ENCODE measurements around the gene MIGA2.

DNA sequence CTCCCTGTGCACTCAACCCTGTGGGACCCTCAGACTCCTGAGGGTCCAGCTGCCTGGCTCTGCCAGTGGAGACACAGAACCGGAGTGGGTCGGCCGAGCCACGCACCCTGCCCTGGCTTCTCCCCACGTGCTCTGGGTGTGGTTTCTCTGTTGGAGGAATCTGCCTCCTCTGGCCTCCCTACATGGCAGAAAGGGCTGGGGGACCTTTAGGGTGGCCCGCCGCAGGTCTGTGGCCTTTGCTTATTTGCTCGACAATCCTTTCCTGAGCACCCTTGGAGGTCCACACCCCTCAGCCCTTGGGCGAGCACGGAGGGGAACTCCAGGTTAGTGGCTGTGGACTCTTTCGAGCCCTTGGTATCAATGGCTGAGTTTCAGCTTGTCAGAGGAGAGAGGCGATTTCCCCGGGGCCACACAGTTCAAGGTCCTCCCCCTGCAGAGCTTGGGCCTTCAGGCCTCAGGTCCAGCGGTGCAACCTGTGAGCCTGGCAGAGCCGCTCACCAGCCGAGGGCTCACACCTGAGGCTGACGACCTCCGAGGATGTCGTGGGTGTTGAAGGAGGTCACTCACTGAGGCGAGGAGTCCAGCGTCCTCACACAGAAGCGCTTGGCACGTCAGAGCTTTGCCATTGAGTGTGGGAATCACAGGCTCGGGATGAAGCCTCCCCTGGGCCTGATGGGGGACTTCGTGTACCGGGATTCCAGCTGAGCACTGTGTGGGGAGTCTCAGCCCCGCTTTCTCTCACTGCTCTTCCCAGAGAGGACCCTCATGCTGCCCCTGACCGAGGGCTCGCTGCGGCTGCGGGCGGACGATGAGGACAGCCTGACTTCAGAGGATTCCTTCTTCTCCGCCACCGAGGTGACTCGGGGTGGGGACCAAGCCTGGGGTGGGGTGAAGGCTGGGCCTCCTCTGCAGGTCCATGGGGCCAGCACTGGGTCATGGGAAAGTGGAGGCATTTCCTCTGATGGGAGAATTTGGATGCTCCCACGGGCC lies 23.7 kb downstream of the MIGA2 start:
- TF ChIP-seq, protein P1, sequence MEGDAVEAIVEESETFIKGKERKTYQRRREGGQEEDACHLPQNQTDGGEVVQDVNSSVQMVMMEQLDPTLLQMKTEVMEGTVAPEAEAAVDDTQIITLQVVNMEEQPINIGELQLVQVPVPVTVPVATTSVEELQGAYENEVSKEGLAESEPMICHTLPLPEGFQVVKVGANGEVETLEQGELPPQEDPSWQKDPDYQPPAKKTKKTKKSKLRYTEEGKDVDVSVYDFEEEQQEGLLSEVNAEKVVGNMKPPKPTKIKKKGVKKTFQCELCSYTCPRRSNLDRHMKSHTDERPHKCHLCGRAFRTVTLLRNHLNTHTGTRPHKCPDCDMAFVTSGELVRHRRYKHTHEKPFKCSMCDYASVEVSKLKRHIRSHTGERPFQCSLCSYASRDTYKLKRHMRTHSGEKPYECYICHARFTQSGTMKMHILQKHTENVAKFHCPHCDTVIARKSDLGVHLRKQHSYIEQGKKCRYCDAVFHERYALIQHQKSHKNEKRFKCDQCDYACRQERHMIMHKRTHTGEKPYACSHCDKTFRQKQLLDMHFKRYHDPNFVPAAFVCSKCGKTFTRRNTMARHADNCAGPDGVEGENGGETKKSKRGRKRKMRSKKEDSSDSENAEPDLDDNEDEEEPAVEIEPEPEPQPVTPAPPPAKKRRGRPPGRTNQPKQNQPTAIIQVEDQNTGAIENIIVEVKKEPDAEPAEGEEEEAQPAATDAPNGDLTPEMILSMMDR (conservative IDR thresholded peaks at IDR 0.05; ENCODE audit: low read depth, low read length), result no peak
- TF ChIP-seq FOS (IDR thresholded peaks at IDR 0.05; ENCODE audit: low read depth, low read length) (no peak), POLR2A (IDR thresholded peaks at IDR 0.05; ENCODE audit: low read depth, low read length) (no peak), RCOR1 (IDR thresholded peaks at IDR 0.05; ENCODE audit: insufficient replicate concordance, low read length) (no peak), RAD21 (IDR thresholded peaks at IDR 0.05; ENCODE audit: low read length) (no peak), MXI1 (IDR thresholded peaks at IDR 0.05; ENCODE audit: borderline replicate concordance, low read depth, low read length) (no peak)
- TF ChIP-seq, protein P2, sequence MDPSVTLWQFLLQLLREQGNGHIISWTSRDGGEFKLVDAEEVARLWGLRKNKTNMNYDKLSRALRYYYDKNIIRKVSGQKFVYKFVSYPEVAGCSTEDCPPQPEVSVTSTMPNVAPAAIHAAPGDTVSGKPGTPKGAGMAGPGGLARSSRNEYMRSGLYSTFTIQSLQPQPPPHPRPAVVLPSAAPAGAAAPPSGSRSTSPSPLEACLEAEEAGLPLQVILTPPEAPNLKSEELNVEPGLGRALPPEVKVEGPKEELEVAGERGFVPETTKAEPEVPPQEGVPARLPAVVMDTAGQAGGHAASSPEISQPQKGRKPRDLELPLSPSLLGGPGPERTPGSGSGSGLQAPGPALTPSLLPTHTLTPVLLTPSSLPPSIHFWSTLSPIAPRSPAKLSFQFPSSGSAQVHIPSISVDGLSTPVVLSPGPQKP (IDR thresholded peaks at IDR 0.05; ENCODE audit: borderline replicate concordance, low read depth, low read length), result no peak

Measured in IMR-90 (cell line).